ACC112 (cell line): ENCODE results near the gene KCNJ14.

Experiments
- H2AFZ ChIP-seq: fragments of 200-600 bp; sonication (generic); one replicate; pipeline ENCODE4 v1.6.0; 2017; ENCODE audit warnings: antibody characterized with exemption, low read length; ENCODE audit not compliant: unreplicated experiment
- H3K27ac ChIP-seq: fragments of 200-600 bp; sonication (generic); 2 replicates; pipeline ENCODE4 v1.5.1; 2014; ENCODE audit warnings: low read depth, mild to moderate bottlenecking, antibody characterized with exemption, low read length, moderate library complexity
- H3K27me3 ChIP-seq: fragments of 200-600 bp; sonication (generic); 2 replicates; pipeline ENCODE4 v1.6.1; 2014; ENCODE audit warnings: mild to moderate bottlenecking, antibody characterized with exemption, low read length, moderate library complexity, mixed read lengths; ENCODE audit not compliant: insufficient read depth
- H3K36me3 ChIP-seq: fragments of 200-600 bp; sonication (generic); 2 replicates; pipeline ENCODE4 v1.6.1; 2016; ENCODE audit warnings: mild to moderate bottlenecking, antibody characterized with exemption, low read length, moderate library complexity, mixed read lengths; ENCODE audit not compliant: insufficient read depth
- H3K4me1 ChIP-seq: fragments of 200-600 bp; sonication (generic); one replicate; pipeline ENCODE4 v1.6.1; 2016; ENCODE audit warnings: low read length, mixed read lengths; ENCODE audit not compliant: insufficient read depth, unreplicated experiment, control insufficient read depth
- H3K4me3 ChIP-seq: fragments of 200-600 bp; sonication (generic); 2 replicates; pipeline ENCODE4 v1.5.1; 2014; ENCODE audit warnings: mild to moderate bottlenecking, low read depth, low read length
- H3K79me2 ChIP-seq: fragments of 200-600 bp; sonication (generic); one replicate; pipeline ENCODE4 v1.6.0; 2016; ENCODE audit warnings: low read length; ENCODE audit not compliant: control insufficient read depth, unreplicated experiment, insufficient read depth

KCNJ14 gene

DNA sequence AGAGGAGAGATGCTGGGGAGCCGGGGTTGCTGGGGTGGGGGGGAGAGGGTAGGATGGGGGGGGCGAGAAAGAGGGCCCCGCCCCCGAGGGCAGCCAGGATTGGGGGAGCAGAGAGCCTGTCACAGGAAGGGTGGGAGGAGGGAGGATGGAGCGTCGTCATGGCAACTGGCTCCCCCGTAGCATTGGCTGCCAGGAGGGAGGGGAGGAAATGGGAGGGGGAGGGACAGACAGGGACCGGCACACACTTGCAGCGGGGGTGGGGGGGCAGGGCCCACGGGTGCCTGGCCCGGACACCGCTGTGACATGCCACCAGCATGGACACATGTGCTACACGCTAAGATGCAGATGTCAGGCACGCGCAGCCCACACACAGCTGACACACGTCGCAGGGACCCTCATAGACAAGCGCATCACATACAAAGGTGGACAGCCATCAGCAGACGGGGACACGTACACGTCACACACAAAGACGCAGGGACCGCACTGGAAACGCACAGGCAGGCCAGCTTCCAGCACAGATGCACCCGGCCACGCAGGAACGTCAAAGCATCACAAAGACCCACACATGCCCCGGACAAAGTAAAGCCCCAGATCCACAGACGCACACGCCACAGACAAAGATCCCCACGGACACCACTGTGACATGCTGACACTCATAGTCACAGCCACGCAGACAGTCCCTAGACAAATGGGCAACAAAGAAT is 56.6 kb downstream of the KCNJ14 start, which contains the start of gene LMTK3:
Gene LMTK3, minus strand, starts transcription at position 36 of the 704 bp plus-strand sequence. CDS start 259 bp downstream, outside the sequence.
- Histone ChIP-seq H3K27ac (no peak within 1 kb of the TSS), H3K79me2 (no peaks in the 10 kb centered on the region), H3K4me3 (peak within 1 kb of the TSS; percentile 45), H3K27me3 (peaks cover 18% of the 10 kb centered on the region), H3K36me3 (no peaks in the 10 kb centered on the region), H2AFZ (no peak within 1 kb of the TSS), H3K4me1 (no peaks in the 10 kb centered on the region)

DNA sequence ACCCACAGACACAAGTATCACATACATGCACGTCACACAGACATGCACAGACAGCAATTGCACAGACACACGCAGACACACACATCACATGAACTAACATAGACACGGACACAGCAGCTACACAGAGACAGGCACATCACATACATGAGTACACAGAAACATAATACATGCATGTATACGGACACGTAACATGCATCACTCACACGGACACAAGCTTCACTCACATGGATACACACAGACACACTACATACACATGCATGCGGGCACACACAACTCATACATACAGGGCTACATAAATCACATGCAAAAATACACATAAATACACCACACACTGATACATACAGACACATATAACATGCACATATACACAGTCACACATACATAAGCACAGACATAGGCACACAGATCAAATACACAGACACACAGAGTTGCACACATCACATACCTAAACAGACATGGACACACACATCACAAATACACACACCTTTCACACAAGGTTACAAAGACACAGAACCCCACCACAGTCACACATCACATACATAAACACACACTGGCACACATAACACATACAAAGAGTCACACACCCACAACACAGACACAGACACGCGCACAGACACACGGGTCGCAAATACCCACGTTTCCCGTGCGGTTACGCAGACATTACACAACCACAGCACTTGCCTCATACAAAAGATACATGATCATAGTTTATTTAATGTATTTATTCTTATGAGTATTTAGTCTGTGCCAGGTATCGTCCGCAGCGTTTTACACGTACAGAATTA is 57.3 kb downstream of the KCNJ14 start:
- H3K79me2 ChIP-seq: no peaks in the 10 kb centered on the region
- H3K27ac ChIP-seq: no peak overlapping the region
- no peaks in the 10 kb centered on the region for H3K36me3 ChIP-seq
- H2AFZ ChIP-seq: no peak overlapping the region
- no peak overlapping the region for H3K4me3 ChIP-seq
- H3K27me3 ChIP-seq: peaks cover 18% of the 10 kb centered on the region
- no peaks in the 10 kb centered on the region for H3K4me1 ChIP-seq

DNA sequence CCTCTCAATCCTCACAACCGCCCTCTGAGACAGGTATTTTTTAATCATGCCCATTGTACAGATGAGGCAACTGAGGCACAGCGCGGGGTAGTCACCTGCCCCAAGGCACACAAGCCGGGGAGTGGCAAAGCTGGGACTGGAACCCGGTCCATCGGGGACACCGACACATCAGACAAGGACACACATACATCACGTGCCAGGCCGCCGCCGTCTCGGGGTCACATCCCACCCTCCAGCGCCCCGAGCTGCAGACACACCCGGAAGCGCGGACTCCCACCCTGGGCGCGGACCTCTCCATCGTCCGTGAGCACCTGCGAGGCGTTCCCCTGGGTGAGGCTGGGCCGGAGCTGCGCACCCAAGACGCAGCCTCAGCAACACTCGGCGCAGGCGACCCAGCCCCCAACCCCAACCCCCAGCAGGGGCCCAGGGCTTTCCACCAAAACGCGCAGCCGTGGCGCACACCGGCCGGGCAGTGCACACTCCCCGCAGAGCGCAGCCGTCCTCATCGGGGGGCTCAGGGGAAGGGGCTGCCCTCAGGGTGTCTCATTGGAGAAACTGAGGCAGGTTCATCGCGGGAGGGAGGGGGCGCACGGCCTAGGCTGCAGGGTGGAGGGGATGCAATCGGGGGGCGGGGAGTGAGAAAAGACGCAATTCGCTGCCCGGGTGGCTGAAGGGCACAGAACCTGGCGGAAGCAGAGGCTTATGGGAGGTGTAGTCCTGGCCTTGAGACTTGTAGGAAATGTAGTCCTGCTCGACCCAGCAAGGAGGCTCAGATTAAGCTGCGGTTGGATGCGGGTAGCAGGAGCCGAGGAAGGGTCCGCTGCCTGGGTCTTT is 58.1 kb downstream of the KCNJ14 start:
- Histone ChIP-seq H3K27ac (no peak overlapping the region), H3K4me1 (no peaks in the 10 kb centered on the region), H3K79me2 (no peaks in the 10 kb centered on the region), H3K4me3 (peak overlapping the region; percentile 75), H3K36me3 (no peaks in the 10 kb centered on the region), H2AFZ (no peak overlapping the region), H3K27me3 (peaks cover 18% of the 10 kb centered on the region)

DNA sequence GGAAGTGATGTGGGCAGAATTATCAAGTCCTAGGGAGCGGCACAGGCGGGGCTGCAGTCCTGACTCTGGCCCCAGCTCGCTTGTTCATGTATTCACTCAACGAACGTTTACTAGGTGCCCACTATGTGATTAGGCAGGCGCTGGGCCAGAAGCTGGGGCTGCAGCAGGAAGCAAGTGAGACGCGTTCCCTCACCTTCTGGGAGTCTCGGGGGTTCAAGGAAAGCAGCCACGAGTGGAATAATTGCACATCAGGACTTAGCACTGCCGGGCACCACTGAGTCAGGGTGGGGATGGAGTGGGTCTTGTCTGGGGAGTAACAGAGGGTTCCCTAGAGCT is 58.7 kb downstream of the KCNJ14 start:
- Histone ChIP-seq H2AFZ (no peak overlapping the region), H3K36me3 (no peaks in the 10 kb centered on the region), H3K27ac (no peak overlapping the region), H3K79me2 (no peaks in the 10 kb centered on the region), H3K4me1 (no peaks in the 10 kb centered on the region), H3K4me3 (peak overlapping the region; percentile 75; the same call in 1 of the 2 replicates), H3K27me3 (peaks cover 18% of the 10 kb centered on the region)

DNA sequence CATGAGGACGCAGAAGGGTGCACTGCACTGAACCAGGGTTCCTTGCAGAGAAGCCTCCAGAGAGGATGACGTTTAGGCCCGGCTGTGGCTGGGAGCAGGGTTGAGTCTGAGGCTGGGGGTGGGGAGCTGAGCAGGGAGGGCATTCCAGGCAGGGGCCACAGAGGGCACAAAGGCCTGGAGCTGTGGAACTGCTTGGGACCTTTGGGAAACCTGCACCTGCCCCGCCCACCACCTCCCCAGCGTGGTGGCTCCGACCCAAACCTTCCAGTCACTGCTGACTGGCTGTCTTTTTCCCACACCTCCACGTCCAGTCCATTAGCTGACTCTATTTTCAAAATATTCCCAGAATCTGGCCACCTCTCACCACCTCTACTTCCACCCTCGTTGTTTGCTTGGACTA is 61.2 kb downstream of the KCNJ14 start:
- Histone ChIP-seq H3K79me2 (no peaks in the 10 kb centered on the region), H3K27ac (no peak overlapping the region), H3K27me3 (peaks cover 14% of the 10 kb centered on the region), H3K4me3 (no peak overlapping the region), H3K4me1 (no peaks in the 10 kb centered on the region), H2AFZ (no peak overlapping the region), H3K36me3 (no peaks in the 10 kb centered on the region)
